Vagina (tissue), 2 donors: ENCODE results near the gene KLK2. TPM values are rescaled to one million over a fixed set of nuclear protein-coding genes. Genes with fewer than 3 reads are reported as not detected.

ENCODE experiments used
- DNase-seq, 2 donors: peaks; one replicate each; pipeline ENCODE4 v3.0.0-alpha.2; 2017; ENCODE audit errors: extremely low spot score in 2 of 2
- H3K27ac ChIP-seq: fragments of 200-600 bp; sonication (generic); one replicate; pipeline ENCODE4 v1.5.1; 2019
- H3K27me3 ChIP-seq: fragments of 200-600 bp; sonication (generic); one replicate; pipeline ENCODE4 v1.5.1; 2019
- H3K36me3 ChIP-seq, 2 donors: fragments of 200-600 bp; sonication (generic); one replicate each; pipeline ENCODE4 v1.5.1; 2017 to 2019
- H3K4me1 ChIP-seq: fragments of 200-600 bp; sonication (generic); one replicate; pipeline ENCODE4 v1.5.1; 2019
- H3K4me3 ChIP-seq, 2 donors: fragments of 200-600 bp; sonication (generic); 1 replicate in 1 of 2; 2 replicates in 1 of 2; pipeline ENCODE4 v1.5.1; 2016 to 2019
- H3K9me3 ChIP-seq: fragments of 200-600 bp; sonication (generic); one replicate; pipeline ENCODE4 v1.5.1; 2019
- POLR2A ChIP-seq, 2 donors: fragments of 450-650 bp; IDR thresholded peaks; one replicate each; pipeline ENCODE4 v1.6.1; 2017; ENCODE audit warnings: antibody characterized with exemption in 2 of 2, mild to moderate bottlenecking in 2 of 2, moderate library complexity in 2 of 2
- POLR2AphosphoS5 ChIP-seq, 2 donors: sonication (generic); formaldehyde crosslinking; IDR thresholded peaks; one replicate each; pipeline ENCODE4 v1.9.0; 2017; ENCODE audit warnings: antibody characterized with exemption in 2 of 2, mild to moderate bottlenecking in 2 of 2, low read depth in 1 of 2; ENCODE audit not compliant: insufficient read depth in 1 of 2
- intact Hi-C: fragments of 100-400 bp; cut with DNase I; formaldehyde crosslinking; loops from one replicate; pipeline ENCODE4 v1.15.1; 2023
- total RNA-seq: library from RNA; depleted of rRNA; stranded (reverse); fragments of >200 nt; gene quantifications from one replicate; pipeline ENCODE4 v1.2.3, GENCODE V29; 2016
- TF ChIP-seq, protein P1 (sequence below), 3 experiments: fragments of 450-650 bp in 2 of 3; fragments of 200-600 bp in 1 of 3; sonication (generic) in 1 of 3; IDR thresholded peaks; one replicate each; pipeline ENCODE4 v1.5.1; 2017 to 2019; ENCODE audit warnings: antibody characterized with exemption in 3 of 3, mild to moderate bottlenecking in 2 of 3, moderate library complexity in 2 of 3

KLK2 gene
- total RNA-seq, 1 donor from 2014 or later, result not detected

- Histone ChIP-seq H3K27me3 (no peaks in the 10 kb centered on the region), H3K4me1 (peaks cover 8% of the 10 kb centered on the region), H3K9me3 (no peaks in the 10 kb centered on the region), H3K4me3 (no peak overlapping the region), H3K27ac (no peak overlapping the region), H3K36me3 (no peaks in the 10 kb centered on the region)
- TF ChIP-seq, protein P1, sequence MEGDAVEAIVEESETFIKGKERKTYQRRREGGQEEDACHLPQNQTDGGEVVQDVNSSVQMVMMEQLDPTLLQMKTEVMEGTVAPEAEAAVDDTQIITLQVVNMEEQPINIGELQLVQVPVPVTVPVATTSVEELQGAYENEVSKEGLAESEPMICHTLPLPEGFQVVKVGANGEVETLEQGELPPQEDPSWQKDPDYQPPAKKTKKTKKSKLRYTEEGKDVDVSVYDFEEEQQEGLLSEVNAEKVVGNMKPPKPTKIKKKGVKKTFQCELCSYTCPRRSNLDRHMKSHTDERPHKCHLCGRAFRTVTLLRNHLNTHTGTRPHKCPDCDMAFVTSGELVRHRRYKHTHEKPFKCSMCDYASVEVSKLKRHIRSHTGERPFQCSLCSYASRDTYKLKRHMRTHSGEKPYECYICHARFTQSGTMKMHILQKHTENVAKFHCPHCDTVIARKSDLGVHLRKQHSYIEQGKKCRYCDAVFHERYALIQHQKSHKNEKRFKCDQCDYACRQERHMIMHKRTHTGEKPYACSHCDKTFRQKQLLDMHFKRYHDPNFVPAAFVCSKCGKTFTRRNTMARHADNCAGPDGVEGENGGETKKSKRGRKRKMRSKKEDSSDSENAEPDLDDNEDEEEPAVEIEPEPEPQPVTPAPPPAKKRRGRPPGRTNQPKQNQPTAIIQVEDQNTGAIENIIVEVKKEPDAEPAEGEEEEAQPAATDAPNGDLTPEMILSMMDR (IDR thresholded peaks at IDR 0.05), result no peak
- TF ChIP-seq POLR2AphosphoS5 (IDR thresholded peaks at IDR 0.05; ENCODE audit: insufficient read depth in 1 of 2, low read depth in 1 of 2) (no peak), POLR2A (IDR thresholded peaks at IDR 0.05) (no peak)
- no peak for DNase-seq
- intact Hi-C loops, result no loop called here
Observed at GRCh38 chr19:50906217-50906616, 33.0 kb downstream of the KLK2 start.

DNA sequence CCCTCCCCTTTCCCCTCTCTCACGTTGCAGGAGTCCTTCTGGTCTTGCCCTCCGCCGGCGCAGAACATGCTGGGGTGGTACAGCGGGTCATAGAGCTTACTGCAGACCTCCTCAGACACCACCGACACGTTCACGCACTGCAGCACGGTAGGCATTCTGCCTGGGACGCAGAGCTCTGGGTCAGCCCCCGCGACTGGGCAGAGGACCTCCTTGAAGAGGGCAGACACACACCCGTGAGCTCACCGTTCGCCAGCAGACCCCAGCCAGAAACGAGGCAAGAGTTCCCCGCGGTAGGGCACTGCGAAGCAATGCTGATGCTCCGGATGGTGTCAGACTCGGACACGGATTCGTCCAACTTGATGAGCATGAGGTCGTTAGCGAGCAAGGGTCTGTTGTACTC is 35.1 kb downstream of the KLK2 start:
- peaks cover 8% of the 10 kb centered on the region for H3K4me1 ChIP-seq
- H3K36me3 ChIP-seq, result no peaks in the 10 kb centered on the region
- TF ChIP-seq, protein P1 (IDR thresholded peaks at IDR 0.05), result no peak
- TF ChIP-seq POLR2AphosphoS5 (IDR thresholded peaks at IDR 0.05; ENCODE audit: insufficient read depth in 1 of 2, low read depth in 1 of 2), result no peak
- no peak for TF ChIP-seq POLR2A (IDR thresholded peaks at IDR 0.05)
- no peak for DNase-seq
- no peak overlapping the region for H3K4me3 ChIP-seq
- H3K27me3 ChIP-seq, result no peaks in the 10 kb centered on the region
- intact Hi-C loops, result no loop called here
- no peak overlapping the region for H3K27ac ChIP-seq
- no peaks in the 10 kb centered on the region for H3K9me3 ChIP-seq

GRCh38 chr19:50909240-50910070 is 36.2 kb downstream of the KLK2 start:
- no peak overlapping the region for H3K4me3 ChIP-seq
- TF ChIP-seq POLR2A (IDR thresholded peaks at IDR 0.05), result no peak
- TF ChIP-seq, protein P1 (IDR thresholded peaks at IDR 0.05), result no peak
- no peak for TF ChIP-seq POLR2AphosphoS5 (IDR thresholded peaks at IDR 0.05; ENCODE audit: insufficient read depth in 1 of 2, low read depth in 1 of 2)
- H3K36me3 ChIP-seq, result no peaks in the 10 kb centered on the region
- H3K9me3 ChIP-seq, result no peaks in the 10 kb centered on the region
- H3K27ac ChIP-seq, result no peak overlapping the region
- intact Hi-C loops, result no loop called here
- no peak for DNase-seq
- peaks cover 8% of the 10 kb centered on the region for H3K4me1 ChIP-seq
- no peaks in the 10 kb centered on the region for H3K27me3 ChIP-seq

GRCh38 chr19:50910722-50911121 is 37.5 kb downstream of the KLK2 start:
- Histone ChIP-seq H3K4me3 (no peak overlapping the region), H3K27me3 (no peaks in the 10 kb centered on the region), H3K9me3 (no peaks in the 10 kb centered on the region), H3K36me3 (no peaks in the 10 kb centered on the region), H3K4me1 (peaks cover 8% of the 10 kb centered on the region), H3K27ac (no peak overlapping the region)
- intact Hi-C loops, result no loop called here
- DNase-seq, result no peak
- TF ChIP-seq, protein P1 (IDR thresholded peaks at IDR 0.05), result no peak
- TF ChIP-seq POLR2AphosphoS5 (IDR thresholded peaks at IDR 0.05; ENCODE audit: insufficient read depth in 1 of 2, low read depth in 1 of 2) (no peak), POLR2A (IDR thresholded peaks at IDR 0.05) (no peak)
